Neutrophil (primary cell): ENCODE results near the gene AQR.

Experiments
- H3K27ac ChIP-seq: fragments of 200-600 bp; sonication (generic); 2 replicates; pipeline ENCODE4 v1.5.1; 2016; ENCODE audit warnings: mild to moderate bottlenecking, moderate library complexity
- H3K27me3 ChIP-seq: fragments of 200-600 bp; sonication (generic); 2 replicates; pipeline ENCODE4 v1.6.0; 2016; ENCODE audit warnings: mild to moderate bottlenecking
- H3K36me3 ChIP-seq: fragments of 200-600 bp; sonication (generic); 2 replicates; pipeline ENCODE4 v1.5.1; 2017
- H3K4me1 ChIP-seq, 2 experiments: fragments of 200-600 bp in 1 of 2; sonication (generic) in 1 of 2; 1 replicate in 1 of 2; 2 replicates in 1 of 2; pipeline versions ENCODE4 v1.5.1 to v1.6.1; 2013 to 2016; ENCODE audit warnings: low read depth in 1 of 2, low read length in 1 of 2, mild to moderate bottlenecking in 1 of 2, moderate library complexity in 1 of 2; ENCODE audit not compliant: control insufficient read depth in 1 of 2, insufficient read depth in 1 of 2
- H3K4me3 ChIP-seq, 2 experiments: fragments of 200-600 bp in 1 of 2; sonication (generic) in 1 of 2; 1 replicate in 1 of 2; 2 replicates in 1 of 2; pipeline ENCODE4 v1.5.1; 2013 to 2016; ENCODE audit warnings: low read depth in 1 of 2, low read length in 1 of 2, mild to moderate bottlenecking in 1 of 2, moderate library complexity in 1 of 2
- H3K9me3 ChIP-seq: fragments of 200-600 bp; sonication (generic); 2 replicates; pipeline ENCODE4 v1.5.1; 2016
- TF ChIP-seq, protein P1 (sequence below): fragments of 200-600 bp; sonication (generic); IDR thresholded peaks from 2 replicates; pipeline ENCODE4 v1.5.1; 2016; ENCODE audit warnings: antibody characterized with exemption

The AQR gene

DNA sequence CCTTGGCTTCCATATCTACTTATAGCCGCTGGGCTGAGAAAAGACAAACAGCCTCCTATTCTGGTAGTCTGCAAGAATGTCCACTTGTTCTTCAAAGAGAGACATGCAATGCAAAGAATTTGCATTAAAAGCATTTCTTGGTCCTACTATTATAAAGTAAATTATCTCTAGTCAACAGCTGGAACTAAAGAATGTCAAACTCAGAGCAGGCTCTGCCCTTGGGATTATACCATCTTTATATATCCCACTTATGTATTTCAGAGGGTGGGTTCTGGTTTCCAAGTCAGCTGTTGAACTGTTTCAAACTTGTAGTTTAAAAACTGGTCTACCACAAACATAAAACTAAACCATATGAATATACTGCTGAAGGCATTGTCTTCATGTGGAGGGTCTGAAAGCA lies 167.2 kb downstream of the AQR start:
- H3K27ac ChIP-seq, result no peak overlapping the region
- H3K4me1 ChIP-seq, result no peaks in the 10 kb centered on the region
- no peak overlapping the region for H3K4me3 ChIP-seq
- H3K36me3 ChIP-seq, result no peaks in the 10 kb centered on the region
- H3K9me3 ChIP-seq, result no peaks in the 10 kb centered on the region
- peaks cover 44% of the 10 kb centered on the region for H3K27me3 ChIP-seq
- TF ChIP-seq, protein P1, sequence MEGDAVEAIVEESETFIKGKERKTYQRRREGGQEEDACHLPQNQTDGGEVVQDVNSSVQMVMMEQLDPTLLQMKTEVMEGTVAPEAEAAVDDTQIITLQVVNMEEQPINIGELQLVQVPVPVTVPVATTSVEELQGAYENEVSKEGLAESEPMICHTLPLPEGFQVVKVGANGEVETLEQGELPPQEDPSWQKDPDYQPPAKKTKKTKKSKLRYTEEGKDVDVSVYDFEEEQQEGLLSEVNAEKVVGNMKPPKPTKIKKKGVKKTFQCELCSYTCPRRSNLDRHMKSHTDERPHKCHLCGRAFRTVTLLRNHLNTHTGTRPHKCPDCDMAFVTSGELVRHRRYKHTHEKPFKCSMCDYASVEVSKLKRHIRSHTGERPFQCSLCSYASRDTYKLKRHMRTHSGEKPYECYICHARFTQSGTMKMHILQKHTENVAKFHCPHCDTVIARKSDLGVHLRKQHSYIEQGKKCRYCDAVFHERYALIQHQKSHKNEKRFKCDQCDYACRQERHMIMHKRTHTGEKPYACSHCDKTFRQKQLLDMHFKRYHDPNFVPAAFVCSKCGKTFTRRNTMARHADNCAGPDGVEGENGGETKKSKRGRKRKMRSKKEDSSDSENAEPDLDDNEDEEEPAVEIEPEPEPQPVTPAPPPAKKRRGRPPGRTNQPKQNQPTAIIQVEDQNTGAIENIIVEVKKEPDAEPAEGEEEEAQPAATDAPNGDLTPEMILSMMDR, result no peak
